Adrenal gland (tissue), 12 donors: ENCODE measurements around the gene ST6GALNAC5. TPM values are rescaled to one million over a fixed set of nuclear protein-coding genes. Genes with fewer than 3 reads are reported as not detected.

Experiments
- DNase-seq, 7 donors: peaks; one replicate each; pipeline ENCODE4 v3.0.0-alpha.2; 2019 to 2020
- H3K27ac ChIP-seq, 5 donors: fragments of 200-600 bp; sonication (generic) in 4 of 5; 1 replicate in 3 of 5; 2 replicates in 2 of 5; pipeline versions ENCODE4 v1.5.1 to v1.8.0; 2016 to 2020; ENCODE audit warnings: mild to moderate bottlenecking in 1 of 5
- H3K27me3 ChIP-seq: fragments of 200-600 bp; 2 replicates; pipeline ENCODE4 v1.8.0; 2021
- H3K36me3 ChIP-seq, 2 donors: fragments of 200-600 bp; replicated peaks in 1 of 2; 1 replicate in 1 of 2; 2 replicates in 1 of 2; pipeline versions ENCODE4 v1.5.1 to v1.8.0; 2018 to 2022
- H3K4me1 ChIP-seq, 2 donors: fragments of 200-600 bp; replicated peaks in 1 of 2; 1 replicate in 1 of 2; 2 replicates in 1 of 2; pipeline versions ENCODE4 v1.5.1 to v1.8.0; 2018 to 2021
- H3K4me3 ChIP-seq, 4 donors: fragments of 200-600 bp; sonication (generic) in 3 of 4; one replicate each; pipeline ENCODE4 v1.5.1; 2016 to 2018
- H3K9me3 ChIP-seq, 3 donors: fragments of 200-600 bp; sonication (generic) in 1 of 3; replicated peaks in 1 of 3; 1 replicate in 2 of 3; 2 replicates in 1 of 3; pipeline versions ENCODE4 v1.5.1 to v1.8.0; 2016 to 2021
- POLR2A ChIP-seq, 2 donors: fragments of 450-650 bp; IDR thresholded peaks; one replicate each; pipeline ENCODE4 v1.6.1; 2017; ENCODE audit warnings: antibody characterized with exemption in 2 of 2, mild to moderate bottlenecking in 2 of 2, moderate library complexity in 1 of 2
- WGBS, 4 donors: extraction: QIAGEN DNeasy Blood & Tissue Kit in 2 of 4; methylation state at CpG; one replicate each; pipeline versions ENCODE4 v1.1.5 to v1.1.7; 2013 to 2017; 5-methylcytosine and 5-hydroxymethylcytosine counted together
- intact Hi-C, 2 donors: fragments of 100-400 bp; cut with DNase I; formaldehyde crosslinking; loops; one replicate each; pipeline versions ENCODE4 v1.14.1 to v1.15.0; 2022 to 2023
- polyA plus RNA-seq, 3 donors: library from polyadenylated mRNA; stranded (reverse); fragments of 200-250 nt in 2 of 3; fragments of 350-450 nt in 1 of 3; fragmentation: Illumina TruSeq in 1 of 3; extraction: RNeasy Lipid Tissue Mini Kit (QIAGEN cat#74804) in 1 of 3; gene quantifications; one replicate each; pipeline ENCODE4 v1.2.3, GENCODE V29; 2013 to 2014
- total RNA-seq, 9 donors: library from RNA; depleted of rRNA in 4 of 9; stranded (reverse); fragments of >200 nt in 4 of 9; fragments of 120-200 nt in 1 of 9; fragmentation: NEBNext Ultra II Directional in 1 of 9; extraction: Animal tissue kit (Norgen Biotek cat#: 25700) in 1 of 9; gene quantifications; one replicate each; pipeline versions ENCODE4 v1.1.0 to v1.2.4, GENCODE V29; 2013 to 2023
- TF ChIP-seq, protein P1 (sequence below), 6 experiments: fragments of 450-650 bp in 4 of 6; fragments of 200-600 bp in 2 of 6; sonication (generic) in 1 of 6; IDR thresholded peaks; 1 replicate in 5 of 6; 2 replicates in 1 of 6; pipeline versions ENCODE4 v1.5.1 to v1.8.0; 2016 to 2021; ENCODE audit warnings: antibody characterized with exemption in 6 of 6, mild to moderate bottlenecking in 2 of 6, moderate library complexity in 1 of 6
- donor health status: healthy with polysubstance abuse.
- donor health status: Bipolar disorder and iron deficiency.
- donor health status: DM: yes; HTN: yes; CAD: no.
- donor health status: DM: no; HTN: no; CAD: no.
- donor health status: DM: no; HTN: no; CAD: no.
- donor health status: DM: yes; HTN: yes; CAD: no.

ST6GALNAC5 gene
- total and polyA plus RNA-seq, 12 donors, result 1.1 to 48.4 (median 21.4) TPM

GRCh38 chr1:76951153-76951552, 83.9 kb downstream of the ST6GALNAC5 start:
- Histone ChIP-seq H3K4me3 (no peak overlapping the region), H3K36me3 (no peaks in the 10 kb centered on the region), H3K4me1 (no peaks in the 10 kb centered on the region), H3K27me3 (no peaks in the 10 kb centered on the region), H3K9me3 (no peaks in the 10 kb centered on the region), H3K27ac (no peak overlapping the region)
- DNase-seq, result no peak
- no peak for TF ChIP-seq POLR2A (IDR thresholded peaks at IDR 0.05)
- TF ChIP-seq, protein P1, sequence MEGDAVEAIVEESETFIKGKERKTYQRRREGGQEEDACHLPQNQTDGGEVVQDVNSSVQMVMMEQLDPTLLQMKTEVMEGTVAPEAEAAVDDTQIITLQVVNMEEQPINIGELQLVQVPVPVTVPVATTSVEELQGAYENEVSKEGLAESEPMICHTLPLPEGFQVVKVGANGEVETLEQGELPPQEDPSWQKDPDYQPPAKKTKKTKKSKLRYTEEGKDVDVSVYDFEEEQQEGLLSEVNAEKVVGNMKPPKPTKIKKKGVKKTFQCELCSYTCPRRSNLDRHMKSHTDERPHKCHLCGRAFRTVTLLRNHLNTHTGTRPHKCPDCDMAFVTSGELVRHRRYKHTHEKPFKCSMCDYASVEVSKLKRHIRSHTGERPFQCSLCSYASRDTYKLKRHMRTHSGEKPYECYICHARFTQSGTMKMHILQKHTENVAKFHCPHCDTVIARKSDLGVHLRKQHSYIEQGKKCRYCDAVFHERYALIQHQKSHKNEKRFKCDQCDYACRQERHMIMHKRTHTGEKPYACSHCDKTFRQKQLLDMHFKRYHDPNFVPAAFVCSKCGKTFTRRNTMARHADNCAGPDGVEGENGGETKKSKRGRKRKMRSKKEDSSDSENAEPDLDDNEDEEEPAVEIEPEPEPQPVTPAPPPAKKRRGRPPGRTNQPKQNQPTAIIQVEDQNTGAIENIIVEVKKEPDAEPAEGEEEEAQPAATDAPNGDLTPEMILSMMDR (IDR thresholded peaks at IDR 0.05), result no peak
- intact Hi-C loops, result no loop called here
- 59 to 75% (median 67%) methylated on average over 2 of the region's 2 CpGs for WGBS, 4 donors

- Histone ChIP-seq H3K4me3 (no peak overlapping the region), H3K9me3 (no peaks in the 10 kb centered on the region), H3K27me3 (no peaks in the 10 kb centered on the region), H3K4me1 (no peaks in the 10 kb centered on the region), H3K36me3 (no peaks in the 10 kb centered on the region), H3K27ac (no peak overlapping the region)
- DNase-seq, result no peak
- TF ChIP-seq, protein P1 (IDR thresholded peaks at IDR 0.05), result no peak
- no peak for TF ChIP-seq POLR2A (IDR thresholded peaks at IDR 0.05)
- intact Hi-C loops, result no loop called here
Measured at GRCh38 chr1:76955652-76956051, 88.4 kb downstream of the ST6GALNAC5 start.

DNA sequence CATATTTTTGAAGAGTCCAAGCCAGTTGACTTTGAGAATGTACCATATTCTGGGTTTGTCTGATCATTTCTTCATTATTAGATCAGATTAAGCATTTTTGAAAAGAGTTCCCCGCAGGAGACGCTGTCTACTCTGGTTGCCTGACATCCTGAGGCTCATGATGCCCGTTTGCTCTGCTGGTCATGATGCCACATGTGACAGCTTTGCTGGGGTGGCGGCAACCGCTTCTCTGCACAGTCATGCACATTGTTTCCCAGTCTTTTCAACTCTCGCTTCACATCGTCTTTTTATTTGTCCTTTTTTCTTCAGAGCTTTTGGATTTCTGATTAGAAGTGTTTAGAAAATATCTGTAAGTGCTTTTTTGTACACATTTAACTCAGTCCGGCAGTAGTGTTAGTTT, 90.7 kb downstream of the ST6GALNAC5 start:
- Histone ChIP-seq H3K27ac (no peak overlapping the region), H3K4me3 (no peak overlapping the region), H3K9me3 (no peaks in the 10 kb centered on the region), H3K36me3 (no peaks in the 10 kb centered on the region), H3K27me3 (no peaks in the 10 kb centered on the region), H3K4me1 (no peaks in the 10 kb centered on the region)
- 93 to 94% (median 93%) methylated on average over 8 of the region's 8 CpGs for WGBS, 4 donors
- DNase-seq, result no peak
- intact Hi-C loops, result no loop called here
- no peak for TF ChIP-seq POLR2A (IDR thresholded peaks at IDR 0.05)
- TF ChIP-seq, protein P1 (IDR thresholded peaks at IDR 0.05), result no peak

DNA sequence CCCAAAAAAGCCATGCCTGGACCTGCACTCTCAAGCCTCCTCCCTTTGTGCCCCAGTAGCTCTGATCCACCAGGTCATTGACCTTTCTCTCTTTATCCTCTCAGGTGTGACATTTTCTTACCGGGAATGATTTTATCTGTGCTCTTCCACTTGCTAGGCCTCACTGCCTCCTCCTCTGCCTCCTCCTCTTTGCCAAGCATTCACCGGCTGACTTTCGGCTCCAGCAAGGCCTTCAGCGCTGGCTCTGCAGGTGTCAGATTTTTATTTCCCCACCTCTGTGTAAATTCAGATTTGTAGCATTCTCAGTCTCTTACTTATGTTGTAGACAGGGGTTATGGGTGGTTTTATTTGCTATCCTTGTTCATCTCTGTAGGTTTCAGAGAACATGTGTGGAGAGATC, 91.5 kb downstream of the ST6GALNAC5 start:
- intact Hi-C loops, result no loop called here
- Histone ChIP-seq H3K27ac (no peak overlapping the region), H3K27me3 (no peaks in the 10 kb centered on the region), H3K9me3 (no peaks in the 10 kb centered on the region), H3K4me1 (no peaks in the 10 kb centered on the region), H3K36me3 (no peaks in the 10 kb centered on the region), H3K4me3 (no peak overlapping the region)
- DNase-seq, result no peak
- TF ChIP-seq, protein P1 (IDR thresholded peaks at IDR 0.05), result no peak
- TF ChIP-seq POLR2A (IDR thresholded peaks at IDR 0.05), result no peak
- WGBS, 4 donors, result 83 to 90% (median 86%) methylated on average over 4 of the region's 4 CpGs
